HL-60 (cell line): ENCODE measurements around the gene UBASH3A.

Experiments
- DNase-seq, 2 experiments: peaks; one replicate each; pipeline ENCODE4 v3.0.0-alpha.2; 2010 to 2020; ENCODE audit warnings: low read depth in 1 of 2, low spot score in 1 of 2
- H3K27ac ChIP-seq: fragments of 250-450 bp; sonication (Bioruptor Pico); replicated peaks from 2 replicates; pipeline ENCODE4 v1.5.1; 2020; ENCODE audit warnings: mild to moderate bottlenecking, moderate library complexity
- H3K27me3 ChIP-seq: fragments of 250-450 bp; sonication (Bioruptor Pico); 2 replicates; pipeline ENCODE4 v1.5.1; 2021; ENCODE audit warnings: mild to moderate bottlenecking, moderate library complexity; ENCODE audit not compliant: insufficient read depth, poor library complexity, severe bottlenecking
- H3K4me3 ChIP-seq: replicated peaks from 2 replicates; pipeline ENCODE4 v1.5.1; 2011; ENCODE audit warnings: mild to moderate bottlenecking, control low read depth, low read length; ENCODE audit not compliant: insufficient read depth
- GABPA ChIP-seq: IDR thresholded peaks from 2 replicates; pipeline ENCODE4 v1.6.1; 2012; ENCODE audit warnings: low read depth
- POLR2AphosphoS5 ChIP-seq: IDR thresholded peaks from 2 replicates; pipeline ENCODE4 v1.6.1; 2012; ENCODE audit warnings: low read depth
- SPI1 ChIP-seq: IDR thresholded peaks from 2 replicates; pipeline ENCODE4 v1.6.1; 2012; ENCODE audit warnings: low read depth, mild to moderate bottlenecking, borderline replicate concordance
- TF ChIP-seq, protein P1 (sequence below): IDR thresholded peaks from one replicate; pipeline ENCODE4 v1.5.1; 2011; ENCODE audit warnings: low read length, control low read depth, inconsistent platforms; ENCODE audit not compliant: insufficient read depth
- TF ChIP-seq, protein P2 (sequence below): IDR thresholded peaks from 2 replicates; pipeline ENCODE4 v1.6.1; 2012; ENCODE audit warnings: low read depth; ENCODE audit not compliant: insufficient replicate concordance

Gene UBASH3A

DNA sequence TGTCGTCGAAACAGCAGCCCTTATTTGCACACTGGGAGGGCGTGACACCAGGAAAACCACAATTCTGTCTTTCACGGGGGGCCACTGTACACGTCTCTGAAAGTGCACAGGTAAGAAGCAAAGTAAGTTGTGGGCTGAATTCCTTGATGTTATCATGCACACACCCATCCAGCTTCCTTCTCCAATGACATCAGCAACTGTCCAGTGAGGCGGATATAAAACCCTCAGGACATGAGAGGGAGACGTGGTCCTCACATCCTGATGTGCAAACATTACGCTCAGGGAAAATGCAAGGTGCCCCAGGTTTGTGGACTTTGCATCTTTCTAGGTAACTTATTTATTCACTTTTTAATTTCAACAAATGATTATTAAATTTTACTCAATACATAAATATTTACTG is 40.4 kb upstream of the UBASH3A start:
- TF ChIP-seq GABPA (no peak), POLR2AphosphoS5 (no peak), SPI1 (no peak)
- TF ChIP-seq, protein P1, sequence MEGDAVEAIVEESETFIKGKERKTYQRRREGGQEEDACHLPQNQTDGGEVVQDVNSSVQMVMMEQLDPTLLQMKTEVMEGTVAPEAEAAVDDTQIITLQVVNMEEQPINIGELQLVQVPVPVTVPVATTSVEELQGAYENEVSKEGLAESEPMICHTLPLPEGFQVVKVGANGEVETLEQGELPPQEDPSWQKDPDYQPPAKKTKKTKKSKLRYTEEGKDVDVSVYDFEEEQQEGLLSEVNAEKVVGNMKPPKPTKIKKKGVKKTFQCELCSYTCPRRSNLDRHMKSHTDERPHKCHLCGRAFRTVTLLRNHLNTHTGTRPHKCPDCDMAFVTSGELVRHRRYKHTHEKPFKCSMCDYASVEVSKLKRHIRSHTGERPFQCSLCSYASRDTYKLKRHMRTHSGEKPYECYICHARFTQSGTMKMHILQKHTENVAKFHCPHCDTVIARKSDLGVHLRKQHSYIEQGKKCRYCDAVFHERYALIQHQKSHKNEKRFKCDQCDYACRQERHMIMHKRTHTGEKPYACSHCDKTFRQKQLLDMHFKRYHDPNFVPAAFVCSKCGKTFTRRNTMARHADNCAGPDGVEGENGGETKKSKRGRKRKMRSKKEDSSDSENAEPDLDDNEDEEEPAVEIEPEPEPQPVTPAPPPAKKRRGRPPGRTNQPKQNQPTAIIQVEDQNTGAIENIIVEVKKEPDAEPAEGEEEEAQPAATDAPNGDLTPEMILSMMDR: no peak
- TF ChIP-seq, protein P2, sequence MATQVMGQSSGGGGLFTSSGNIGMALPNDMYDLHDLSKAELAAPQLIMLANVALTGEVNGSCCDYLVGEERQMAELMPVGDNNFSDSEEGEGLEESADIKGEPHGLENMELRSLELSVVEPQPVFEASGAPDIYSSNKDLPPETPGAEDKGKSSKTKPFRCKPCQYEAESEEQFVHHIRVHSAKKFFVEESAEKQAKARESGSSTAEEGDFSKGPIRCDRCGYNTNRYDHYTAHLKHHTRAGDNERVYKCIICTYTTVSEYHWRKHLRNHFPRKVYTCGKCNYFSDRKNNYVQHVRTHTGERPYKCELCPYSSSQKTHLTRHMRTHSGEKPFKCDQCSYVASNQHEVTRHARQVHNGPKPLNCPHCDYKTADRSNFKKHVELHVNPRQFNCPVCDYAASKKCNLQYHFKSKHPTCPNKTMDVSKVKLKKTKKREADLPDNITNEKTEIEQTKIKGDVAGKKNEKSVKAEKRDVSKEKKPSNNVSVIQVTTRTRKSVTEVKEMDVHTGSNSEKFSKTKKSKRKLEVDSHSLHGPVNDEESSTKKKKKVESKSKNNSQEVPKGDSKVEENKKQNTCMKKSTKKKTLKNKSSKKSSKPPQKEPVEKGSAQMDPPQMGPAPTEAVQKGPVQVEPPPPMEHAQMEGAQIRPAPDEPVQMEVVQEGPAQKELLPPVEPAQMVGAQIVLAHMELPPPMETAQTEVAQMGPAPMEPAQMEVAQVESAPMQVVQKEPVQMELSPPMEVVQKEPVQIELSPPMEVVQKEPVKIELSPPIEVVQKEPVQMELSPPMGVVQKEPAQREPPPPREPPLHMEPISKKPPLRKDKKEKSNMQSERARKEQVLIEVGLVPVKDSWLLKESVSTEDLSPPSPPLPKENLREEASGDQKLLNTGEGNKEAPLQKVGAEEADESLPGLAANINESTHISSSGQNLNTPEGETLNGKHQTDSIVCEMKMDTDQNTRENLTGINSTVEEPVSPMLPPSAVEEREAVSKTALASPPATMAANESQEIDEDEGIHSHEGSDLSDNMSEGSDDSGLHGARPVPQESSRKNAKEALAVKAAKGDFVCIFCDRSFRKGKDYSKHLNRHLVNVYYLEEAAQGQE: no peak
- no peak for DNase-seq
- Histone ChIP-seq H3K27me3 (peaks cover 3% of the 10 kb centered on the region), H3K27ac (no peak overlapping the region), H3K4me3 (no peak overlapping the region)

DNA sequence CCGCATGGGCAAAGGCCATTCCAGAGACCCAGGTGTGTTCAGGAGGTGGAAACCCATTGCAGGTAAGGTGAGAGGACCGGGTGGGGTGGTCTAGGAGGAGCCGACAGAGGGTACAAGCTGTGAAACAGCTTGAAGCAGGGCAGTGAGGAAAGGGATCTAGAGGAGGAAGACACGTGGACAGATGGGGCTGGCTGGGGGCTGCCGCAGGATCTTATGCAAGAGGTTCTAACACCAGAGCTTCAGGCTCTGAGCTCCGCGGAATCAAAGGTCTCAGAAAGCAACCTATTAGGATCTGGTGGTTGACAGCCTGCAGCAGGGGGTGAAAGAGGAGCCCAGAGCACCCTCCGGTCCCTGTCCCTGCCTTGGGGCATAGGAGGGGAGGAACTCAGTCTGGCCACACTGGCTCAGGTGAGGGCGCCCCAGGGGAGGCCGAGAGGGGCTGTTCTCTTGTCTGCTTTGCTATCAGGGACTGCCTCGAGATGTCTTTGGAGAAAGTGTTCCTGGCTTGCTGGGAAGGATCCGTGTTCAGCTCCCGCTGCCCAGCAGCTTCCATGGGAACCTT is 39.3 kb upstream of the UBASH3A start:
- Histone ChIP-seq H3K4me3 (no peak overlapping the region), H3K27me3 (peaks cover 3% of the 10 kb centered on the region), H3K27ac (no peak overlapping the region)
- peak in 1 of 2 experiments; percentile 70 for DNase-seq
- TF ChIP-seq, protein P2: no peak
- TF ChIP-seq, protein P1: no peak

DNA sequence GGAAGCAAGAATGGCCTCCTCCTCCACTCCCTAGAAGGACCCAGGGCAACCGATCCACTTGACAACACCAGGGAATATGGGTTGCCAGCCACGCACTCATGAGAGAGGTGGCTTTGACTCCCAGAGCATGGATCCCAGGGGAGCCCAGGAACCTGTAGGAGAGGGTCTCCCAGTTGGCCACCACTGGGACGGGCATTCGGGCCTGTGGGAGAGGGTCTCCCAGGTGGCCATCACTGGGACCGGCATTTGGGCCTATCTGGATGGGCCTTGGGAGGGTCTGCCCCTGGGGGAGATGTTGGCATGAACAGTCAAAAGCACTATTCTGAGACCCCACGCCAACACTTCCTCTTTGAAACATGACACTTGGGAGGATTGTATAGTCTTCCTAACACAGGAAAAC is 37.9 kb upstream of the UBASH3A start:
- TF ChIP-seq SPI1 (no peak), POLR2AphosphoS5 (no peak), GABPA (no peak)
- TF ChIP-seq, protein P1: no peak
- TF ChIP-seq, protein P2: no peak
- H3K4me3 ChIP-seq: no peak overlapping the region
- peaks cover 3% of the 10 kb centered on the region for H3K27me3 ChIP-seq
- H3K27ac ChIP-seq: no peak overlapping the region
- no peak for DNase-seq
